ENCODE results near the gene HMGN4.
"Not testable (repeated sequence)": the region's sequence is repeated elsewhere in the genome, so short reads cannot be mapped to it uniquely, and the experiment has no call there.

HMGN4 gene

GRCh38 chr6:26520850-26521599 lies 17.1 kb upstream of the HMGN4 start:
- Mint-ChIP-seq H3K9me3 (no peaks in the 10 kb centered on the region), H3K27me3 (ENCODE audit: low read depth, poor library complexity) (peaks cover 4% of the 10 kb centered on the region), H3K4me1 (peaks cover 28% of the 10 kb centered on the region), H3K4me3 (peak overlapping the region; percentile 88), H3K27ac (peak overlapping the region; percentile 93), H3K36me3 (ENCODE audit: low read depth) (no peaks in the 10 kb centered on the region)
- DNase-seq, result peak; percentile 87
- TF ChIP-seq, protein P1, sequence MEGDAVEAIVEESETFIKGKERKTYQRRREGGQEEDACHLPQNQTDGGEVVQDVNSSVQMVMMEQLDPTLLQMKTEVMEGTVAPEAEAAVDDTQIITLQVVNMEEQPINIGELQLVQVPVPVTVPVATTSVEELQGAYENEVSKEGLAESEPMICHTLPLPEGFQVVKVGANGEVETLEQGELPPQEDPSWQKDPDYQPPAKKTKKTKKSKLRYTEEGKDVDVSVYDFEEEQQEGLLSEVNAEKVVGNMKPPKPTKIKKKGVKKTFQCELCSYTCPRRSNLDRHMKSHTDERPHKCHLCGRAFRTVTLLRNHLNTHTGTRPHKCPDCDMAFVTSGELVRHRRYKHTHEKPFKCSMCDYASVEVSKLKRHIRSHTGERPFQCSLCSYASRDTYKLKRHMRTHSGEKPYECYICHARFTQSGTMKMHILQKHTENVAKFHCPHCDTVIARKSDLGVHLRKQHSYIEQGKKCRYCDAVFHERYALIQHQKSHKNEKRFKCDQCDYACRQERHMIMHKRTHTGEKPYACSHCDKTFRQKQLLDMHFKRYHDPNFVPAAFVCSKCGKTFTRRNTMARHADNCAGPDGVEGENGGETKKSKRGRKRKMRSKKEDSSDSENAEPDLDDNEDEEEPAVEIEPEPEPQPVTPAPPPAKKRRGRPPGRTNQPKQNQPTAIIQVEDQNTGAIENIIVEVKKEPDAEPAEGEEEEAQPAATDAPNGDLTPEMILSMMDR (IDR thresholded peaks at IDR 0.05), result no peak

- Mint-ChIP-seq H3K27ac (peak overlapping the region; percentile 93), H3K9me3 (no peaks in the 10 kb centered on the region), H3K27me3 (ENCODE audit: low read depth, poor library complexity) (peaks cover 1% of the 10 kb centered on the region), H3K4me3 (peak overlapping the region; percentile 88), H3K36me3 (ENCODE audit: low read depth) (no peaks in the 10 kb centered on the region), H3K4me1 (peaks cover 28% of the 10 kb centered on the region)
- TF ChIP-seq, protein P1 (IDR thresholded peaks at IDR 0.05), result peak; percentile 27
- DNase-seq, result peak; percentile 79
Observed at GRCh38 chr6:26521600-26522391, 16.4 kb upstream of the HMGN4 start.

DNA sequence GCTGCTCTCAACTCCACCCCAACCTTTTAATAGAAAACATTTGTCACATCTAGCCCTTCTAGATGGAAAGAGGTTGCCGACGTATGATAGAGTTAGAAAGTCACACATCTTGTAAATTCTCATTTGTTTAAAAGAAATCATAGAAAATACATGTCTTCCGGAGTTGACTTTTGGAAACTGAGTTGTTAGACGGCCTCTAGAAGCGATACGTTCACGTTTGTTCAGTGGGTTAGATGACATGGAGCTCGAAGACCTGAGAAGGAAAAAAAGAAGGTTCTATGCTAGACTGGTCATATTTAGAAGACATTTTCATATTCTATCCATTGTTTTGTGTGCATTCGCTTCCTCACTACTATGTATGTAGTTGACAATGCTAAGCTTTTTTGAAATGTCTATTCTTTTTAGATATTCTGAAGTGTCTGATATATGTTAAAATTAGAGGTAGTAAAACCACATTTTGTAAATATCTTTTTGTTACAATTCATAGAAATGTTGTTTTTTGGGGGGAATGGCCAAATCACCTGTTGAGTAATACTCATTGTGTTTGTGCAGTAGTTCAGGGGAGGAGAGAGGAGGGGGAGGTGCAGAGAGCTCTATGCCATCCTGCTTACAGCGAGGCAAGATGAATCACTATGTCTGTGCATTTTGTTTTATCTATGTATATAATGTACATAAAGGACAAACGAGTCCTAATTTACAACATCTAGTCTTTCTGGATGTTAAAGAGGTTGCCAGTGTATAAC lies 15.5 kb upstream of the HMGN4 start:
- peak overlapping the region; percentile 88 for H3K4me3 Mint-ChIP-seq
- H3K36me3 Mint-ChIP-seq (ENCODE audit: low read depth); H3K9me3 Mint-ChIP-seq; DNase-seq; H3K27me3 Mint-ChIP-seq (ENCODE audit: low read depth, poor library complexity): not testable (repeated sequence)
- peaks cover 28% of the 10 kb centered on the region for H3K4me1 Mint-ChIP-seq
- peak overlapping the region; percentile 93 for H3K27ac Mint-ChIP-seq

DNA sequence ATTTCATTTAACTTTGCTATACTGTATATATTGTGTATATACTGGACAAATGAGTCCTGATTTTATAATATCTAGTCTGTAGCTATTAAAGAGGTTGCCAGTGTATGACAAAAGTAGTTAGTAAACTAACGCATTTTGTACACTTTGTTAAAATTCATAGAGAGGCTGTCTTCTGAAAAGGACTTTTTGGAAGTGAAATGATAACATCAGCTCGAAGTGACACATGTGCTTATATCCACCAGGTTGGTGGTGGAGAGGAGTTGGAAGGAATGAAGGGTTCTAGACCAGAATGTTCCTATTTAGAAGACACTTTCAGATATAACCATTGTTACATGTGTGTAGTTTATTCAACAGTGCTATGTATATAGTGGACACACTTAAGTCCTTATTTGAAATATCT lies 13.9 kb upstream of the HMGN4 start:
- H3K27me3 Mint-ChIP-seq (ENCODE audit: low read depth, poor library complexity); H3K36me3 Mint-ChIP-seq (ENCODE audit: low read depth); DNase-seq; H3K9me3 Mint-ChIP-seq; H3K27ac Mint-ChIP-seq; H3K4me3 Mint-ChIP-seq: not testable (repeated sequence)
- H3K4me1 Mint-ChIP-seq, result peaks cover 28% of the 10 kb centered on the region

GRCh38 chr6:26524722-26525370 lies 13.3 kb upstream of the HMGN4 start:
- TF ChIP-seq, protein P1 (IDR thresholded peaks at IDR 0.05), result no peak
- peaks cover 28% of the 10 kb centered on the region for H3K4me1 Mint-ChIP-seq
- H3K27ac Mint-ChIP-seq, result no peak overlapping the region
- H3K9me3 Mint-ChIP-seq, result no peaks in the 10 kb centered on the region
- H3K27me3 Mint-ChIP-seq (ENCODE audit: low read depth, poor library complexity), result peaks cover 3% of the 10 kb centered on the region
- no peaks in the 10 kb centered on the region for H3K36me3 Mint-ChIP-seq (ENCODE audit: low read depth)
- no peak for DNase-seq
- no peak overlapping the region for H3K4me3 Mint-ChIP-seq

DNA sequence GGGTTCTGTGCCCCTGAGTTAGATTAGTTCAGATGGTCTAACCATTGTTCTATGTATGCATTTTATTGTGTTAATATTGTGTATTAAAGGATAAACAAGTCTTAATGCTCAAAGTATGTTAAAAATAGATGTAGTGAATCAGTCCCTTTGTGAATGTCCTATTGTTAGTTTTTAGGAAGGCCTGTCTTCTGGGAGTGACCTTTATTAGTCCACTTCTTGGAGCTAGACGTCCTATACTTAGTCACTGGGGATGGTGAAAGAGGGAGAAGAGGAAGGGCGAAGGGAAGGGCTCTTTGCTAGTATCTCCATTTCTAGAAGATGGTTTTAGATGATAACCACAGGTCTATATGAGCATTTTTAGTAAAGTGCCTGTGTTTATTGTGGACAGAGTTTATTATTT lies 12.3 kb upstream of the HMGN4 start:
- no peaks in the 10 kb centered on the region for H3K9me3 Mint-ChIP-seq
- TF ChIP-seq, protein P1 (IDR thresholded peaks at IDR 0.05), result no peak
- no peak for DNase-seq
- peaks cover 22% of the 10 kb centered on the region for H3K4me1 Mint-ChIP-seq
- no peaks in the 10 kb centered on the region for H3K36me3 Mint-ChIP-seq (ENCODE audit: low read depth)
- H3K4me3 Mint-ChIP-seq, result no peak overlapping the region
- no peak overlapping the region for H3K27ac Mint-ChIP-seq
- peaks cover 3% of the 10 kb centered on the region for H3K27me3 Mint-ChIP-seq (ENCODE audit: low read depth, poor library complexity)
